GM15510 (cell line): ENCODE results near the gene MAS1L.

Experiments
- POLR2A ChIP-seq: IDR thresholded peaks from 3 replicates; pipeline ENCODE4 v1.6.1; 2011; ENCODE audit warnings: borderline replicate concordance; ENCODE audit not compliant: insufficient read length; ENCODE audit errors: extremely low read depth

MAS1L gene, protein sequence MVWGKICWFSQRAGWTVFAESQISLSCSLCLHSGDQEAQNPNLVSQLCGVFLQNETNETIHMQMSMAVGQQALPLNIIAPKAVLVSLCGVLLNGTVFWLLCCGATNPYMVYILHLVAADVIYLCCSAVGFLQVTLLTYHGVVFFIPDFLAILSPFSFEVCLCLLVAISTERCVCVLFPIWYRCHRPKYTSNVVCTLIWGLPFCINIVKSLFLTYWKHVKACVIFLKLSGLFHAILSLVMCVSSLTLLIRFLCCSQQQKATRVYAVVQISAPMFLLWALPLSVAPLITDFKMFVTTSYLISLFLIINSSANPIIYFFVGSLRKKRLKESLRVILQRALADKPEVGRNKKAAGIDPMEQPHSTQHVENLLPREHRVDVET

GRCh38 chr6:29487660-29488059 lies at the start of gene MAS1L:
Gene MAS1L, minus strand, starts transcription at chr6:29487956. Its CDS starts 54 bp downstream, at chr6:29487902.
- TF ChIP-seq POLR2A, result no peak

DNA sequence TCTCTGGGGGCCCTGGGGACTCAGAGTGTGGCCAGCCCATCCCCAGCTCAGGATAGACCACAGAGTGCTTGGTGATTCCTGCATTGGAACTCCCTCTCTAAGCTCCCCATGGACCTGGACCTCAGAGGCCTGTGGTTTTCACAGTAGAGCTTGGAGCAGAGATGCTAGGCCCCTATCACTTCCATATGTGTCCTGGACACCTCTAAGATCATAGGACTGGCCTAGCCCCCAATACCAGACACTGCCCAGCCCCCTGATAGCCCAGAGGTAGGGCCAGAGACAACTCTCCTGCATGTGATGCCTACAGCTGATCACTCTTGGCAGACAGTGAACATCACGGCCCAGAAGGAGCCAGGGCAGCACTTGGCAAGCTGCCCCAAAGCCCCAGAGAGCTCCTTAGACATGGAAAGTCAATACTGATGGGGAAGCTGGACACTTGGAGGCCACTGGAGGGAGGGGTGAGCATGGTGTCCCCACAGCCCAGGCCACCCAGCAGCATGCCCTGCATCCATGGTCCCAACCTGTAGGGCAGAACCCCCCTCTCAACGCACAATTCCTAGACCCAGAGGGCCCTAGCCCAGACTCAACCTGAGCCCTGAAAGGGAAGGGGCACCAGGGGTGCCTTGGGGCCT lies 44.7 kb upstream of the MAS1L start:
- no peak for TF ChIP-seq POLR2A

- TF ChIP-seq POLR2A, result no peak
Measured at GRCh38 chr6:29531668-29532067, 43.9 kb upstream of the MAS1L start.

- no peak for TF ChIP-seq POLR2A
Measured at GRCh38 chr6:29530671-29531310, 43.0 kb upstream of the MAS1L start.

- TF ChIP-seq POLR2A, result no peak
Measured at GRCh38 chr6:29529956-29530355, 42.2 kb upstream of the MAS1L start.

DNA sequence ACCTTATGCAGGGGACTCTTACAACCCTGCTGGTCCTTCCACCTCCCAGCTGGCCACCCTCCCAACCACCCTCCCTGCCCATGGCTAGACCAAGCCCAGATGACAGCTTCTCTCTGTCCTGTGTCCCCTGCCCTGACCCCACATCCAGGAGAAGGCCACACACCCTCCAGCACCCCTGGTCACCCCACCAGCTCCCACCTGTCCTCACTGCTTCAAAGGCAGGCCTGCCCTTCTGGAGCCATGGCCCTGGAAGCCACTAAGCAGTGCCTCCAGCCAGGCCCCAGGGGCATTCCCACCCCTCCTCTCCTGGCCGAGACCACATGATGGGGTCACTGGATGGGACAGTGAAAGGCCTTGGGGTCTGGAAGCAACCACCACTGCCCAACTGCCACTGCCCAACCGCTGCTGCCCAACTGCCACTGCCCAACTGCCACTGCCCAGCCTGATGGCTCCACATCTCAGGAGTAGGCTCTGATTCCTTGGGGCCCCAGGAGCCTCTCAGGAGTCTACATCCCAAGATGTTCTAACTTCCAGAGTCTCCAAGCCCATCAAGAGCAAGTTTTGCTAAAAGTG lies 41.3 kb upstream of the MAS1L start:
- no peak for TF ChIP-seq POLR2A

- TF ChIP-seq POLR2A, result no peak
Measured at GRCh38 chr6:29528300-29528931, 40.7 kb upstream of the MAS1L start.

DNA sequence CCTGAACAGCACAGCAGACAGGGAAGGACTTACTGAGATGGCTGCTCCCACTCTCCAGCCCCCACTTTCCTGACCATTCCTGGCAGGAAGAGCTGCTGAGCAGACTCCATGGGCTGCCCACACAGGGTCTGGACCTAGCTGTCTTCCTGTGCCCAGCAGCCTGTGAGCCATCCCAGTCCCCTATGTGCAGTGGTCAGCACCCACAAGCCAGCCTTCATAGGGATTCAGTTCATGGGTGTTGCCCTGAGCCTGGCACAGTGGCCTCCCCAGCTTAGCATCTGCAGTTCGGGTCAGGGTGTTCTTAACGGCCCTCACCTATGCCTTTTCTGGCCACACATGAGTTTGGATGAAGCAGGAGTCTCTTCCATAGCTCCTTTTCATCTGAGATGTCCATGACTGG lies 39.8 kb upstream of the MAS1L start:
- no peak for TF ChIP-seq POLR2A

DNA sequence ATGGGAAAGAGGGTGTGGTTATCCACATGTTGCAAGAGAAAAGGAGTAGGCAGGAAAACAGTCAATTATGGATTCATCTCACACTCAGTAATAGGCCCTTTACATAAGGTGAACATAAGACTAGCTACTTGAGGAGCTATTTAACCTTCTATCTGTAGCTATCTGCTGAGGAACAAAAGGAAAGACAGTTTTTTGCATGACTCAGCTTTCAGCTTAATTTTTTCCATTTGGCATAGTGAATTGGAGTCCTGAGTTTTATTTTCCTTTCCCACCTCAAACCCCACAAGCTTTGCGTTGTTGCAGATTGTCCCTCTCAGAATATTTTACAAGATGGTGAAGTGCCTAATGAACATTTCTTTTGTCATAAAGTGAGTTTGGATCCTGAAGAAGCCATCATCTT lies 39.4 kb upstream of the MAS1L start:
- TF ChIP-seq POLR2A, result no peak

DNA sequence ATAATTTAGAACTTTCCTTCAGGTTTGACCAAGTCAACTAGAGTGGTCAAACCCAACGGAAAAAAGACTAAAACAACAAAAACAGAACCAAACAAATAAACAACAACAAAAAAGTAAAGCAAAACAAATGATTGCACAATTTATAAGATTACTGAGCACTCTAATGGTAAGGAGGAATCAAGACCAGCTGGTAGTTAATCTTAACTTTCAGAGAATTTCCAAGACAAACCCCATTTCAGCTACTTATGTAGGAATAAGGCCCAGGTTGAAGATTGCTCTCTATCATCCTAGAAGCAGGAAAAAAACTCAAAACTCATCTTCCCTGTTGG lies 37.5 kb upstream of the MAS1L start:
- TF ChIP-seq POLR2A, result no peak

DNA sequence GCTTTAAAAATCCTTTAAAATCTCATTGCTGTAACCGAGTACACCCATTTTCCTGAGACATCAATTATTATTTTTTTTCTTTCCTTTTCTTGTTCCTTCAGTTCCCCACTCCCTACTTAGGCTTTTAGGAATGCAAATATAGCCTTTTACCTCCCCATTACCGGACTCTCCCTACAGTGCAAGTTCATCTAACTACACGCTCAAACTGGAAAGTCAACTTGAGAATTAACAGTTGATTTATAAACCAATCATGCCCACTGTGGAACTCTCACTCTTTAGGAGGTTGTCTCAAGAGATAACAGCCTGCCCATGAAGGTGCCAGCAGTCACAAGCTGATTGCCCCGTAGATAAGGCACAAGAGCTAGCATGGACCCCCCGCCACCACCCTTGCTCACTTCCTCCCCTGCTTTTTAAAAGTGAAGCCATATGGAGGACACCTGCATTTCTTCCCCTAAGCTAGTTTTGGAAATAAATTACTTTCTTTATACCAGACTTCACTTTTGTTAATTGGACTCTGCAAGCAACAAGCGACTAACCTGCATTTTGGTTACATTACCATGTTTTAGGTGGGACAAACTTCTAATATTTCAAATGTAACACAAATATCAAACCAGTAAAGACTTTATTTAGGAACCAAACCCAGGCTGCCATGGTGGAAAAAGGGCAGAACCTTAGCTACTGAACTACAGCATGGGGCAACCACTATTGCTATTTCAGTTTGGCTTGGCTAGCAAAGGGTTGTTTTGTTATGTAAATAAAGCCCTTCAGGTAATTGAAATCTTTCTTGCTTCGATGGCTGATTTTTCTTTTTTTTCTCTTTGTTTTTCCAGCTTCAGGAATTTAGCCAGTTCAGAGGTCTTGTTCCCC lies 36.9 kb upstream of the MAS1L start:
- no peak for TF ChIP-seq POLR2A

- no peak for TF ChIP-seq POLR2A
Measured at GRCh38 chr6:29524044-29524443, 36.3 kb upstream of the MAS1L start.

DNA sequence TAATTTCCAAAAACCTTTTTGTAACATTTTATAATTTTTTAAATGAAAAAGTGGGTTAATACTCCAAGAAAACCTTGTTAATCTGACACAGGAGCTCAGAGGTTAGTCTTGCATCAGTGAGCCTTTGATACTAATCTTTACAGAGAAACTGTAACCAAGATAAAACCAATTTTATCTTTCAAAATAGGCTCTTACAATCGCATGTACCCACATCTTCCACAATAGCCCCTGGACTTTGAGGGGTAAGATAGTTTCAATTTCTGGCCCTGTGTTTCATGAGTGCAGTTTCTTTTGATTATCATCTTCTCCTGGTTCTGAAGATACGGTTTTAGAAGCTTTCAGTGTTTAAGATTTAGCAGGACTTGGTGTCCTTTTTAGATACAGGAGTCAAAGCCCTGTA lies 34.5 kb upstream of the MAS1L start:
- TF ChIP-seq POLR2A, result no peak

GRCh38 chr6:29521006-29521680 lies 33.4 kb upstream of the MAS1L start:
- no peak for TF ChIP-seq POLR2A

DNA sequence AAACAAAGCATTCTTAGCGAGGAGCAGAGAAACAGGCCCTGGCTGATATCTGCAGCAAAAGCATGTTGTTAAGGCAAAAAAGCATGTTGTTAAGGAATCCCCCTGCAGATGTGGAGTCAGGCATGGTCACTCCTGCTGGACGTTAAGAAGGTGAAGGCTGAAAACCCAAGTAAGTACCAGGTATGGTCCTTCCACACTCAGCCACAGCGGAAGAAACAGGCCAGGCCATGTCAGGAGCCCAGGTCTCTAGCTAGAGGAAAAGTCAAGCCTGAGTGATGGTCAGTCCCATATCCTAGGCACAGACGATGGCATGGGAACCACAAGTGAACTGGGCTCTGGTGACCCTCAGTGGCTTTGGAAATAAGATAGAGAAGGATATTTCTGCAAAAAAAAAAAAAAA lies 32.5 kb upstream of the MAS1L start:
- TF ChIP-seq POLR2A, result no peak
